Gastrocnemius medialis (tissue), 4 donors: ENCODE data around the gene CALD1. TPM values are rescaled to one million over a fixed set of nuclear protein-coding genes. Genes with fewer than 3 reads are reported as not detected.

Experiments
- ATAC-seq, 2 donors: fragments of 150-250 bp; one replicate each; pipeline ENCODE4 v1.9.1; 2016
- DNase-seq, 2 donors: peaks; one replicate each; pipeline ENCODE4 v3.0.0-alpha.2; 2019
- H3K27ac ChIP-seq, 4 donors: fragments of 200-600 bp; sonication (generic); 1 replicate in 1 of 4; 2 replicates in 3 of 4; pipeline ENCODE4 v1.5.1; 2016 to 2018; ENCODE audit warnings: mild to moderate bottlenecking in 2 of 4, moderate library complexity in 1 of 4
- H3K27me3 ChIP-seq, 3 donors: fragments of 200-600 bp; sonication (generic) in 2 of 3; 1 replicate in 1 of 3; 2 replicates in 2 of 3; pipeline versions ENCODE4 v1.5.1 to v1.6.0; 2016 to 2019; ENCODE audit warnings: mild to moderate bottlenecking in 1 of 3, moderate library complexity in 1 of 3
- H3K36me3 ChIP-seq, 2 donors: fragments of 200-600 bp; sonication (generic) in 1 of 2; one replicate each; pipeline ENCODE4 v1.5.1; 2017 to 2018
- H3K4me1 ChIP-seq, 2 donors: fragments of 200-600 bp; sonication (generic) in 1 of 2; one replicate each; pipeline ENCODE4 v1.5.1; 2016 to 2017; ENCODE audit warnings: mild to moderate bottlenecking in 2 of 2
- H3K4me3 ChIP-seq, 4 donors: fragments of 200-600 bp; sonication (generic) in 3 of 4; 1 replicate in 1 of 4; 2 replicates in 3 of 4; pipeline ENCODE4 v1.5.1; 2016 to 2019; ENCODE audit warnings: mild to moderate bottlenecking in 2 of 4
- H3K9me3 ChIP-seq, 3 donors: fragments of 200-600 bp; sonication (generic) in 2 of 3; 1 replicate in 1 of 3; 2 replicates in 2 of 3; pipeline ENCODE4 v1.5.1; 2016 to 2019
- CTCF ChIP-seq, 5 experiments: fragments of 450-650 bp in 3 of 5; fragments of 200-600 bp in 2 of 5; sonication (generic) in 2 of 5; IDR thresholded peaks in 4 of 5; conservative IDR thresholded peaks in 1 of 5; 1 replicate in 4 of 5; 2 replicates in 1 of 5; pipeline ENCODE4 v1.5.1; 2016 to 2019; ENCODE audit warnings: antibody characterized with exemption in 5 of 5, mild to moderate bottlenecking in 3 of 5, moderate library complexity in 3 of 5
- POLR2A ChIP-seq, 2 donors: fragments of 450-650 bp; IDR thresholded peaks; one replicate each; pipeline ENCODE4 v1.6.1; 2017; ENCODE audit warnings: antibody characterized with exemption in 2 of 2, mild to moderate bottlenecking in 2 of 2, moderate library complexity in 2 of 2
- in situ Hi-C, 4 donors: fragments of 200-750 bp; cut with MboI; loops; one replicate each; pipeline versions ENCODE4 v1.15.0 to v1.8.0; 2017; ENCODE audit warnings: low sequenced_read_pairs in 4 of 4
- intact Hi-C: fragments of 100-400 bp; cut with DNase I; formaldehyde crosslinking; loops from one replicate; pipeline ENCODE4 v1.15.1; 2023; ENCODE audit warnings: low total_unique reads
- total RNA-seq, 4 donors: library from RNA; depleted of rRNA; stranded (reverse); fragments of >200 nt; gene quantifications; one replicate each; pipeline versions ENCODE4 v1.1.0 to v1.2.3, GENCODE V29; 2016

The CALD1 gene
- total RNA-seq, 4 donors from 2014 or later = 25.9 to 43.2 (median 32.3) TPM

GRCh38 chr7:134732728-134733127 is 46.7 kb upstream of the CALD1 start:
- Histone ChIP-seq H3K9me3 (no peaks in the 10 kb centered on the region), H3K27me3 (no peaks in the 10 kb centered on the region), H3K4me3 (no peak overlapping the region), H3K36me3 (no peaks in the 10 kb centered on the region), H3K4me1 (no peaks in the 10 kb centered on the region), H3K27ac (no peak overlapping the region)
- TF ChIP-seq CTCF (IDR thresholded peaks at IDR 0.05 in 4 of 5, conservative IDR thresholded peaks at IDR 0.05 in 1 of 5) = no peak
- TF ChIP-seq POLR2A (IDR thresholded peaks at IDR 0.05) = no peak
- intact Hi-C loops (no loop called here), in situ Hi-C loops (no loop called here)
- DNase-seq (no peak), ATAC-seq (no peak)

- intact Hi-C loops (no loop called here), in situ Hi-C loops (no loop called here)
- Histone ChIP-seq H3K27me3 (no peaks in the 10 kb centered on the region), H3K4me1 (no peaks in the 10 kb centered on the region), H3K4me3 (no peak overlapping the region), H3K36me3 (no peaks in the 10 kb centered on the region), H3K9me3 (no peaks in the 10 kb centered on the region), H3K27ac (no peak overlapping the region)
- ATAC-seq (no peak), DNase-seq (no peak)
- no peak for TF ChIP-seq CTCF (IDR thresholded peaks at IDR 0.05 in 4 of 5, conservative IDR thresholded peaks at IDR 0.05 in 1 of 5)
- no peak for TF ChIP-seq POLR2A (IDR thresholded peaks at IDR 0.05)
Measured at GRCh38 chr7:134736381-134736780, 43.1 kb upstream of the CALD1 start.

GRCh38 chr7:134737566-134738345 is 41.7 kb upstream of the CALD1 start:
- Histone ChIP-seq H3K27ac (peak overlapping the region in 3 of 4 donors; percentile 1 to 55 (median 28)), H3K27me3 (no peaks in the 10 kb centered on the region), H3K4me1 (peaks cover 0 to 3% of the 10 kb centered on the region in 2 donors), H3K9me3 (no peaks in the 10 kb centered on the region), H3K36me3 (no peaks in the 10 kb centered on the region), H3K4me3 (no peak overlapping the region)
- in situ Hi-C loops = no loop called here
- intact Hi-C loops = no loop called here
- DNase-seq = no peak
- TF ChIP-seq CTCF (IDR thresholded peaks at IDR 0.05 in 4 of 5, conservative IDR thresholded peaks at IDR 0.05 in 1 of 5) (no peak), POLR2A (IDR thresholded peaks at IDR 0.05) (no peak)
- ATAC-seq = peak; percentile 62 to 65

- in situ Hi-C loops (no loop called here), intact Hi-C loops (no loop called here)
- Histone ChIP-seq H3K9me3 (no peaks in the 10 kb centered on the region), H3K36me3 (no peaks in the 10 kb centered on the region), H3K27ac (no peak overlapping the region), H3K27me3 (no peaks in the 10 kb centered on the region), H3K4me3 (no peak overlapping the region), H3K4me1 (peaks cover 0 to 8% of the 10 kb centered on the region in 2 donors)
- DNase-seq = no peak
- no peak for TF ChIP-seq POLR2A (IDR thresholded peaks at IDR 0.05)
- TF ChIP-seq CTCF (IDR thresholded peaks at IDR 0.05 in 4 of 5, conservative IDR thresholded peaks at IDR 0.05 in 1 of 5) = no peak
- no peak for ATAC-seq
Measured at GRCh38 chr7:134739362-134739761, 40.1 kb upstream of the CALD1 start.
